Measurements from ENCODE around the gene PUS10.

DNA sequence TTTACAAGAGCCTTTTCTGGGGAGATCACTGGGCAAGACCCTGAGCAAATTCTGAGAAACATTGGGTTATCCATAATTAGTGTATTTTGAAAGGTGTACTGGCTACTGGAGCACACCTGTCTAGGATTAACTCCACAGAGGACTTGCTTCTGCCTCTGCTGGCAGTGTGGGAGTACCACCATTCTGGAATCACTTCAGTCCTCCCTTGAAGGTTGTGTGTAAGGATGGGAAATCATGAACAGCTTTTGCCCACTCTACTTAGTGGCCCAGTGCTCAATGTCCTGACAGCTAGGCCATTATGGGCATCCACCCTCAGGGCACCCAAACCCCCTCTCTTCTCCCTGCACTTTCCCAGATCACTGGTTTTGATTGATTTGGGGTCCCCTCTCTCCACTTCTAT is 39.5 kb upstream of the PUS10 start:
- no peak for TF ChIP-seq POLR2AphosphoS5 (IDR thresholded peaks at IDR 0.05)
- no peak for TF ChIP-seq POLR2A (IDR thresholded peaks at IDR 0.05)
- TF ChIP-seq, protein P1, sequence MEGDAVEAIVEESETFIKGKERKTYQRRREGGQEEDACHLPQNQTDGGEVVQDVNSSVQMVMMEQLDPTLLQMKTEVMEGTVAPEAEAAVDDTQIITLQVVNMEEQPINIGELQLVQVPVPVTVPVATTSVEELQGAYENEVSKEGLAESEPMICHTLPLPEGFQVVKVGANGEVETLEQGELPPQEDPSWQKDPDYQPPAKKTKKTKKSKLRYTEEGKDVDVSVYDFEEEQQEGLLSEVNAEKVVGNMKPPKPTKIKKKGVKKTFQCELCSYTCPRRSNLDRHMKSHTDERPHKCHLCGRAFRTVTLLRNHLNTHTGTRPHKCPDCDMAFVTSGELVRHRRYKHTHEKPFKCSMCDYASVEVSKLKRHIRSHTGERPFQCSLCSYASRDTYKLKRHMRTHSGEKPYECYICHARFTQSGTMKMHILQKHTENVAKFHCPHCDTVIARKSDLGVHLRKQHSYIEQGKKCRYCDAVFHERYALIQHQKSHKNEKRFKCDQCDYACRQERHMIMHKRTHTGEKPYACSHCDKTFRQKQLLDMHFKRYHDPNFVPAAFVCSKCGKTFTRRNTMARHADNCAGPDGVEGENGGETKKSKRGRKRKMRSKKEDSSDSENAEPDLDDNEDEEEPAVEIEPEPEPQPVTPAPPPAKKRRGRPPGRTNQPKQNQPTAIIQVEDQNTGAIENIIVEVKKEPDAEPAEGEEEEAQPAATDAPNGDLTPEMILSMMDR (IDR thresholded peaks at IDR 0.05), result no peak
- no peak for TF ChIP-seq EP300 (IDR thresholded peaks at IDR 0.05)
